ENCODE measurements around the gene NPC1. TPM values are rescaled to one million over a fixed set of nuclear protein-coding genes. Genes with fewer than 3 reads are reported as not detected.
"Not testable (repeated sequence)": the region's sequence is repeated elsewhere in the genome, so short reads cannot be mapped to it uniquely, and the experiment has no call there.

Gene NPC1
- total and polyA plus RNA-seq, 2 donors: 29.8 to 30.5 TPM

DNA sequence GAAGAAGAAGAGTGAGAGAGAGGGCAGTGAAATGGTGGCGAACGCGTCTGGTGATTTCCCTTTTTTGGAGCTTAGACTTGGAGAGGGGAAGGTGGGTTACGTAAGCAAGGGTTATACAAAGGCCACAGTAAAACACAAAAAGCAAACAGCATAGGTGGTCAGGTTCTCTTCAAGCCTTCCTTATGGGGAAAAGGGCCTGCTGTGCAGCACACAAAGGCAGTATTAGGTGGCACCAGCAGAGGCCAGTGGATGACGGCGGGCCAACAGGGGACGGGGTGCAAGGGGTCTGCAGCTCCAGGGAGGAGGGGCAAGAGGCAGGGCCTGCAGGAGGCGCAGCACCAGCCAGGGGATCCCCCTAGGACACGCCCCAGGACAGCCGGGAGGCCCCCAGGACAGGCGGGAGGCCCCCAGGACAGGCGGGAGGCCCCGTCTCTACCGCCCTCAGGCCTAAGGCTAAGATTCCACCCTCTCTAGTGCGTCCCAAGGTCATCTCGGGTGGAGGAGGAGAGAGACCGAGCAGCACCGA is 32.6 kb upstream of the NPC1 start:
- H3K4me1 ChIP-seq (ENCODE audit: insufficient read depth): no peaks in the 10 kb centered on the region
- 17% methylated on average over 18 of the region's 18 CpGs for WGBS
- DNase-seq (ENCODE audit: extremely low spot score): no peak

DNA sequence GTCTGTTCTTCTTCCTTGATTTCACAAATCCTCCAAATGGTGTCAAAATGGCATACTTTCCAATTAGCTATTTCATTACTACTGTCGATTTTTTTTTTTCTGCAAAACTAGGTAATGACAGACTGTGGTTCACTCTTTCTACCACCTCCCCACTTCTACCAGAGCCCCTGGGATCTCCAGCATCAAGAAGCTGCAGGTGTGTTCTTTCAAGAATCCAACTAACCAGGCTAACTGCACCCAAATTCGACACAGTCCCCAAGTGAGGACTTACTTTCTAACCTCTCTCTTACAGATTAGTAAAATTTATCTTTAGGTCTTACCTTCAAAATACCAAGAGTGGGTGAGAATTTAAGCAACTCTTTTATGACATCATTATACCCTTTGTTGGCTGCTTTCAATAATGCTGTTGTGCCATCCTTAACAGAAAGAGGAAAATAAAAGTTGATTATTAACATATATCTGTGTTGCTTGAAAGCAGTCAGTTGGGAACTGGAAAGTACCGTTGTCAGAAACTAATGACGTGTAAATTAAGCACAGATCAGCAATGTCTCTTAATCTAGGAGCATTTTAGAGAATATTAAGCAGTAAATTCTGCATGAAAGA is 31.2 kb upstream of the NPC1 start:
- Histone ChIP-seq H3K36me3 (ENCODE audit: insufficient read depth) (no peaks in the 10 kb centered on the region), H3K27ac (ENCODE audit: low read depth) (no peak overlapping the region), H3K4me1 (ENCODE audit: insufficient read depth) (no peaks in the 10 kb centered on the region), H3K4me3 (ENCODE audit: low read depth, low read length) (no peak overlapping the region)
- 69% methylated on average over 4 of the region's 4 CpGs for WGBS
- no peak for DNase-seq (ENCODE audit: extremely low spot score)

More for the DNA sequence above, 32.6 kb upstream of the NPC1 start:
- H3K27ac ChIP-seq (ENCODE audit: low read depth): no peak overlapping the region
- no peaks in the 10 kb centered on the region for H3K36me3 ChIP-seq (ENCODE audit: insufficient read depth)
- peak overlapping the region; percentile 17 for H3K4me3 ChIP-seq (ENCODE audit: low read depth, low read length)

DNA sequence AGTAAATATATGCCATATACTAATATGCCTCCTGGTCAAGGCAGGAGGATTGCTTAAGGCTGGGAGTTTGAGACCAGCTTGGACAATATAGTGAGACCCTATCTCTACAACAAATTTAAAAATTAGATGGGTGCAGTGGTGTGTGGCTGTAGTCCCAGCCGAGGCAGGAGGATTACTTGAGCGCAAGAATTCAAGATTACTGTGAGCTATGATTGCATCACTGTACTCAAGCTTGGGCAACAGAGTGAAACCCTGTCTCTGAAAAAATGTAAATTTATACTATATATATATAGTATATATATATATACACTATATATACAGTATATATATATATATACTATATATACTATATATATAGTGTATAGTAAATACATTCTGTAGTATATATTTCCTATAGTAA is 30.0 kb upstream of the NPC1 start:
- no peaks in the 10 kb centered on the region for H3K4me1 ChIP-seq (ENCODE audit: insufficient read depth)
- no peak for DNase-seq (ENCODE audit: extremely low spot score)
- H3K27ac ChIP-seq (ENCODE audit: low read depth): no peak overlapping the region
- H3K36me3 ChIP-seq (ENCODE audit: insufficient read depth): no peaks in the 10 kb centered on the region
- 90% methylated on average over 2 of the region's 2 CpGs for WGBS
- H3K4me3 ChIP-seq (ENCODE audit: low read depth, low read length): no peak overlapping the region

DNA sequence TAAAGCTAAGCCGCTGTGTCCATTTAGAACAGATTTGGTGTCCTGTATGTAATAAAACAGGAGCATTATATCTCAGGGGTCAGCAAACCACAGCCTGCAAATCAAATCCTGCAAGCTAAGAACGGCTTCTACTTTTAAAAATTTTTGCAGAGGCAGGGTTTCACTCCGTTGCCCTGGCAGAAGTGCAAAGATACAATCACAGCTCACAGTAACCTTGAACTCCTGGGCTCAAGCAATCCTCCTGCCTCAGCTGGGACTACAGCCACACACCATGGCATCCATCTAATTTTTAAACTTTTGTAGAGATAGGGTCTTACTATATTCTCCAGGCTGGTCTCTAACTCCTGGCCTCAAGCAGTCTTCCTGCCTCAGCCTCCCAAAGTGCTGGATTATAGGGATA is 28.6 kb upstream of the NPC1 start:
- H3K4me1 ChIP-seq (ENCODE audit: insufficient read depth): no peaks in the 10 kb centered on the region
- no peak overlapping the region for H3K27ac ChIP-seq (ENCODE audit: low read depth)
- no peak overlapping the region for H3K4me3 ChIP-seq (ENCODE audit: low read depth, low read length)
- no peak for DNase-seq (ENCODE audit: extremely low spot score)
- 72% methylated on average over 3 of the region's 3 CpGs for WGBS
- H3K36me3 ChIP-seq (ENCODE audit: insufficient read depth): no peaks in the 10 kb centered on the region

DNA sequence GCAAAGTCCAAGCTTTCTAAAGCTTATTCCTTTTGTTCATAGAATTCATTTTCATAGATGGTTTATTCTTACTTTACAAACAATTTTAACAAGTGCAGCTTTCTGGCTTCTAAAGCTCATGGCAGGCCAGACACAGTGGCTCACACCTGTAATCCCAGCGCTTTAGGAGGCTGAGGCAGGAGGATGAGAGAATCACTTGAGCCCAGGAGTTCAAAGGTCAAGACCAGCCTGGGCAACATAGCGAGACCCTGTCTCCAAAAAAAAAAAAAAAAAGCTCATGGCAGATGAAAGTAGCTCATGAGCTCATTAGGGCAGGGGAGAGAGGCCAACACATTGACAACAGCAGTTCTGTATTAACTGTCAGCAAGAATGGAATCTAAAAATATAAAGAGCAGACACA is 28.1 kb upstream of the NPC1 start:
- no peak overlapping the region for H3K4me3 ChIP-seq (ENCODE audit: low read depth, low read length)
- WGBS: 95% methylated on average over 2 of the region's 2 CpGs
- no peak for DNase-seq (ENCODE audit: extremely low spot score)
- no peaks in the 10 kb centered on the region for H3K4me1 ChIP-seq (ENCODE audit: insufficient read depth)
- H3K36me3 ChIP-seq (ENCODE audit: insufficient read depth): no peaks in the 10 kb centered on the region
- H3K27ac ChIP-seq (ENCODE audit: low read depth): no peak overlapping the region

DNA sequence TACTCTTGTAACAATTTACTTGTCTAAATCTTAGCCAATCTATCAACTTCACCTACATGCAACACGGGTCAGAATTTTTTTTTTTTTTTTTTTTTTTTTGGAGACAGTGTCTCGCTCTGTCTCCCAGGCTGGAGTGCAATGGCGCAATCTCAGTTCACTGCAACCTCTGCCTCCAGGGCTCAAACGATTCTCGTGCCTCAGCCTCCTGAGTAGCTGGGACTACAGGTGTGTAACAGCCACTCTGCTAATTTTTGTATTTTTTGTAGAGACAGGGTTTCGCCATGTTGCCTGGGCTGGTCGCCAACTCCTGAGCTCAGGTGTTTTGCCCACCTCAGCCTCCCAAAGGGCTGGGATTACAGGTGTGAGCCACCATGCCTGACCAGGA is 26.8 kb upstream of the NPC1 start:
- not testable (repeated sequence) for H3K27ac ChIP-seq (ENCODE audit: low read depth); DNase-seq (ENCODE audit: extremely low spot score); H3K4me3 ChIP-seq (ENCODE audit: low read depth, low read length); H3K4me1 ChIP-seq (ENCODE audit: insufficient read depth); H3K36me3 ChIP-seq (ENCODE audit: insufficient read depth)
- 93% methylated on average over 7 of the region's 7 CpGs for WGBS

DNA sequence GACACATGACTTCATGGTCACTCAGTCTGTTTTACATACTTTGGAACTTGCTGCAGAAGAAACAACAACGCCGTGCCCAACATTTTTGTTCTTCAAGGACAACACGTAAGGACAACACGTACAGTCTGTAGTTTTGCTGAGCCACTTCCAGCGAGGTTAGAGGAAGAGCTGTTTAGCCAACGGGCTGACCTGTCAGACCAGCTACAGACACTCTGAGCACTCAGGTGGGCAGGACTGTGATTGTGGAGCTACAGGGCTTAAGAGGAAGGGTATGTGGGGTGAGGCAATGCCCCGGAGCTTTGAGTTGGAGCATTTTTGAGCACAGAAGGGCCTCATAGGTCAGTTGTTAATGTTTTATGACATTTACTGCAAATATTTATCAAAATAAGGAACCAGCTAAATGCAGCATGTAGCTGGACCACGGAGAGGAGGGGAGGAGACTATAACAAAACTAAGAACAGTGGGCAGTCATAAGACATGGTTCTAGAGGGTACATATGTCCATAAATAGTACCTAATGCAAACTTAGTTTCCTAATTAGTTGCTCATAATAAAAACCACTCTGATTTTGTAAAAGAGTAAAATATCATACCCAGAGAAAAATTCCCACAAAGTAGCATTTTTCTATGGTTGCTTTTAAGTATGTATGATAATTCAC is 26.3 kb upstream of the NPC1 start:
- no peaks in the 10 kb centered on the region for H3K36me3 ChIP-seq (ENCODE audit: insufficient read depth)
- H3K4me1 ChIP-seq (ENCODE audit: insufficient read depth): no peaks in the 10 kb centered on the region
- WGBS: 60% methylated on average over 8 of the region's 8 CpGs
- H3K27ac ChIP-seq (ENCODE audit: low read depth): no peak overlapping the region
- DNase-seq (ENCODE audit: extremely low spot score): no peak
- H3K4me3 ChIP-seq (ENCODE audit: low read depth, low read length): no peak overlapping the region

DNA sequence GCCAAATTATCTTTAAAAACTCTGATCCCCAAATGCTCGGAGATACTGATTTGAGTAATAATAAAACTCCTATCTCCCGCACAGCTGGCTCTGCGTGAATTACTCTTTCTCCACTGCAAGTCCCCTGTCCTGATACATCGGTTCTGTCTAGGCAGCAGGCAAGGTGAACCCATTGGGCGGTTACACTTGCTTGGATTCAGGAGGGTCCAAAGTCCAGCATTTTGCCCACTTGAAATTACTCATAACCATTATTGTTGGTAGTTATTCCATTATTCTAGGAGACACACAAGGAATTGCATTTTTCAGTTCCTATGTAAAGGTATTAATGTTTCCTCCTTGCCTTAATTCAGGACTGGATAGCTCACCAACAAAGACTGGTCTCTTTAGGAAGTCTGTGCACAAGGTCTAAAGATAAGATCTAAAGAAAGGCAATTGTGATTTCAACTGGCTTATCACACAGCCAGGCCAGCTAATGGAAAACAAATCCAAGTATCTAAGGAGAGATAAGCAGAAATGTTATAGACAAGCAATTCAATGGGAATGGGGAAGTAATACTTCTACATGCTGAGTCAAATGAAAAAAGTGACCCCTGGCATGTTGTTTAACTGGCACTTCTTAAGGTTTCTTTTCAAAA is 23.2 kb upstream of the NPC1 start:
- WGBS: 89% methylated on average over 5 of the region's 5 CpGs
- Histone ChIP-seq H3K4me1 (ENCODE audit: insufficient read depth) (no peaks in the 10 kb centered on the region), H3K27ac (ENCODE audit: low read depth) (no peak overlapping the region), H3K36me3 (ENCODE audit: insufficient read depth) (no peaks in the 10 kb centered on the region), H3K4me3 (ENCODE audit: low read depth, low read length) (no peak overlapping the region)
- no peak for DNase-seq (ENCODE audit: extremely low spot score)

DNA sequence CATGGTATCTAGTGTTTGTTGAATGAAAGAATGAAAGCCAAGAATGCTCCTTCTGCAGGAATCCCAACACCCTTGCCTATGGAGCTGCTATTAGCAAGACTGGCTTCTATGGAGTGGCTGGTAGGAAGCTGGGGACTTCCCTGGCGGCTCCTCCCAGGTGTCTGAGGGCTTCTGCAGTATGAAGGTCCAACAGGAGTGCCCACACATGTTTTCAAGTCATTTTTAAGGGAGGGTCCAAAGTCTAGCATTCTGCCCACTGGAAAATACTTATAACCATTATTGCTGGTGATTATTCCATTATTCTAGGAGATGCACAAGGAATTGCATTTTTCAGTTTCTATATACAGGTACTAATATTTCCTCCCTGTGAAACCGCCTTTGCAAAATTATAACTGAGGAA is 21.9 kb upstream of the NPC1 start:
- Histone ChIP-seq H3K4me3 (ENCODE audit: low read depth, low read length) (no peak overlapping the region), H3K4me1 (ENCODE audit: insufficient read depth) (no peaks in the 10 kb centered on the region), H3K36me3 (ENCODE audit: insufficient read depth) (no peaks in the 10 kb centered on the region), H3K27ac (ENCODE audit: low read depth) (no peak overlapping the region)
- 94% methylated on average over 2 of the region's 2 CpGs for WGBS
- no peak for DNase-seq (ENCODE audit: extremely low spot score)

DNA sequence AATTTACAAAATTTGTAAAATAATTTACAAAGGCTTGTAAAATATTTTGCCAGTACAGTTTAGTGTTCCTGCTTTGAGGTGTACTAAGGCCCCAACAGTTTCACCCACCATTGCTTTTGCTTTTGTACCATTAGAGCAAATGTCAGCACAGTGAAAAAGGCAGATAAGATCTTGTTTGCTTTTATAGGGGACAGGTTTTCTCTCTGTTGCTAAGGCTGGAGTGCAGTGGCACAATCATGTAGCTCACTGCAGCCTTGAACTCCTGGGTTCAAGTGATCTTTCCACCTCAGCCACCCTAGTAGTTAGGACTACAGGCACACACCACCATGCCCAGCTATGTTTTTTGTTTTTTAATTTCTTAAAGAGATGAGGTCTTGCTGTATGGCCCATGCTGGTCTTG is 19.6 kb upstream of the NPC1 start:
- H3K4me1 ChIP-seq (ENCODE audit: insufficient read depth): no peaks in the 10 kb centered on the region
- no peak overlapping the region for H3K27ac ChIP-seq (ENCODE audit: low read depth)
- DNase-seq (ENCODE audit: extremely low spot score): no peak
- no peak overlapping the region for H3K4me3 ChIP-seq (ENCODE audit: low read depth, low read length)
- no peaks in the 10 kb centered on the region for H3K36me3 ChIP-seq (ENCODE audit: insufficient read depth)

DNA sequence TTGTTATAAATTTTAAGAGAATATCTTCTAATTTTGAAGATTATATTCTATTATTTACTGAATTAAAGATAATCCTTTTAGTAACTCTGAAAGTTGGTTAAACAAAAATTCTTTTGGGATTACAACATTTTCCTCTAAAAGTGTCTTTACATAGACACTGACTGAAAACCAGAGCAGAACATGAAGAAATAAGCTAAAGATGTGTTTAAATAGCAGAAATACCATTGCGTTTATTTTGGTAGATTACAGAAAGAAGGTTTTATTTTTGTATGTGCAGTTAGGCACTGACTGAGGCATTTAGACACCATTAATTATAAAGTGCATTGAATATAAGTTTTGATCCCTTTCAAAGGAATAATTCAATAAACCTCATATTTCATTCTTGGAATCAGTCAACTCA is 13.5 kb upstream of the NPC1 start:
- Histone ChIP-seq H3K27ac (ENCODE audit: low read depth) (no peak overlapping the region), H3K36me3 (ENCODE audit: insufficient read depth) (no peaks in the 10 kb centered on the region), H3K4me3 (ENCODE audit: low read depth, low read length) (no peak overlapping the region), H3K4me1 (ENCODE audit: insufficient read depth) (no peaks in the 10 kb centered on the region)
- WGBS: 49% methylated on average over 1 of the region's 1 CpG
- no peak for DNase-seq (ENCODE audit: extremely low spot score)

DNA sequence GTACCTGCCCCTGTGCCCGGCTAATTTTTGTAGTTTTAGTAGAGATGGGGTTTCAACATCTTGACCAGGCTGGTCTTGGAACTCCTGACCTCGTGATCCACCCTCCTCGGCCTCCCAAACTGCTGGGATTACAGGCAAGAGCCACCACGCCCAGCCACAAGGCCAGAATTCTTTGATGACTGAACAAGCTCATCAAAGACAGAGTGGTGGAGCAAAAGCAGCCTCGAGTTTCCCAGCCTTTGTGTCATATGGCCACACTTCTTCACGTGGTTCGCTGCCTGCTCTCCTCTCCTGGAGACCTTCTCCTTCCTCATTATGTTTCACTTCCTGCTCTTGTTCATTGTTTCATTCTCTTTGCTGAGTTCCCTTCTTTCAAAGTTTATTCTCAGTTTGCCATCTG is 9.9 kb upstream of the NPC1 start:
- no peaks in the 10 kb centered on the region for H3K4me1 ChIP-seq (ENCODE audit: insufficient read depth)
- no peak overlapping the region for H3K4me3 ChIP-seq (ENCODE audit: low read depth, low read length)
- 81% methylated on average over 7 of the region's 7 CpGs for WGBS
- H3K36me3 ChIP-seq (ENCODE audit: insufficient read depth): no peaks in the 10 kb centered on the region
- H3K27ac ChIP-seq (ENCODE audit: low read depth): no peak overlapping the region
- DNase-seq (ENCODE audit: extremely low spot score): no peak

DNA sequence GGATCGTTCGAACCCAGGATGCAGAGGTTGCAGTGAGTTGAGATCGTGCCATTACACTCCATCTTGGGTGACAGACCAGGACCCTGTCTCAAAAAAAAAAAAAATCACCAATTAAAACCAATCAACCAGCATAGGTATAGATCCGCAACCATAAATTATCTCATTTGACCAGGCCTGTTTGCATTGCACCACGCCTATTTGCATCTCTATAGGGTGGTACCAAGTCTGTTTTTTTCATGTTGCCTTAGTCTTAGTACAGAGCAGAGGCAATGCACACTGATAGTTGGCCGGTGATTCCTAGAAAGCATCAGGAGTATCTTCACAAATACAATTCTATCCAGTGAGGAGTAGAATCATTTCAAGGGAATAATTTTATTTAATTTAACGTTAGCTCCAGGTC is 9.3 kb upstream of the NPC1 start:
- Histone ChIP-seq H3K4me1 (ENCODE audit: insufficient read depth) (no peaks in the 10 kb centered on the region), H3K27ac (ENCODE audit: low read depth) (no peak overlapping the region), H3K36me3 (ENCODE audit: insufficient read depth) (no peaks in the 10 kb centered on the region), H3K4me3 (ENCODE audit: low read depth, low read length) (no peak overlapping the region)
- WGBS: 96% methylated on average over 7 of the region's 7 CpGs
- no peak for DNase-seq (ENCODE audit: extremely low spot score)

DNA sequence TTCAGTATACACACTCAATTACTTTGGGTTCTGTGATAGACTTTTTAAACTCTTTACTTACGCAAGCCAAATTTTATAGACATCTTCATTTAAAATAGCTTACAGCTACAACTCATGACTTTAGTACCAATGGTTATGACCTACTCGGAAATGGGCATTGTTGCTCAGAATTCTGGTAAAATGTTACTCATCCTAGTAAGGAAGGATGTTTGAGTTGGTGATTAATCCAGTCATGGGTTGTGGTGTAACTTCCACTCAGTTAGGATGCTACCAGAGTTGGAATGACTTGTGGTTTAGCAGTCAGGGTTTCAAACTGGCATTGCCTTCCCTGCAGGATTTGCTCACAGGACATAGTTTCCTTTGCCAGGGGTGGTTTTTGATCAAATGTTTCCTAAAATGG is 7.4 kb upstream of the NPC1 start:
- Histone ChIP-seq H3K4me1 (ENCODE audit: insufficient read depth) (no peaks in the 10 kb centered on the region), H3K36me3 (ENCODE audit: insufficient read depth) (no peaks in the 10 kb centered on the region), H3K4me3 (ENCODE audit: low read depth, low read length) (no peak overlapping the region), H3K27ac (ENCODE audit: low read depth) (no peak overlapping the region)
- DNase-seq (ENCODE audit: extremely low spot score): no peak
- 93% methylated on average over 2 of the region's 2 CpGs for WGBS

All from urinary bladder (tissue), 4 donors.